ENCODE measurements around the gene APBB2. TPM values are rescaled to one million over a fixed set of nuclear protein-coding genes. Genes with fewer than 3 reads are reported as not detected.

The APBB2 gene
- total and polyA plus RNA-seq, 3 experiments from 2014 or later = 0.86 to 1.1 TPM; not detected in 1

- no peak overlapping the region for H3K27ac ChIP-seq (ENCODE audit: low read depth, low read length)
- no peak overlapping the region for H3K4me3 ChIP-seq (ENCODE audit: low read length)
- H3K9me3 ChIP-seq (ENCODE audit: low read length) = no peaks in the 10 kb centered on the region
- no peaks in the 10 kb centered on the region for H3K36me3 Mint-ChIP-seq
- H3K36me3 ChIP-seq (ENCODE audit: insufficient read depth, low read length) = no peaks in the 10 kb centered on the region
- peaks cover 0 to 10% (median 2%) of the 10 kb centered on the region in 5 donors for H3K9me3 Mint-ChIP-seq
- CTCF ChIA-PET = no interaction called here
- no peak overlapping the region for H3K4me3 Mint-ChIP-seq
- POLR2A ChIA-PET = no interaction called here
- H3K27ac Mint-ChIP-seq = no peak overlapping the region
- peaks cover 0 to 4% of the 10 kb centered on the region in 2 donors for H3K27me3 Mint-ChIP-seq
- no peaks in the 10 kb centered on the region for H3K4me1 ChIP-seq (ENCODE audit: insufficient read depth, low read length)
- H3K27me3 ChIP-seq (ENCODE audit: insufficient read depth, low read length, poor library complexity, severe bottlenecking) = no peaks in the 10 kb centered on the region
- no peak for DNase-seq
- no peaks in the 10 kb centered on the region for H3K4me1 Mint-ChIP-seq
Measured at GRCh38 chr4:41080976-41081375, 133.4 kb downstream of the APBB2 start.

GRCh38 chr4:41079881-41080560, 134.3 kb downstream of the APBB2 start:
- Histone ChIP-seq H3K4me3 (ENCODE audit: low read length) (no peak overlapping the region), H3K27me3 (ENCODE audit: insufficient read depth, low read length, poor library complexity, severe bottlenecking) (no peaks in the 10 kb centered on the region), H3K4me1 (ENCODE audit: insufficient read depth, low read length) (no peaks in the 10 kb centered on the region), H3K36me3 (ENCODE audit: insufficient read depth, low read length) (no peaks in the 10 kb centered on the region), H3K27ac (ENCODE audit: low read depth, low read length) (no peak overlapping the region), H3K9me3 (ENCODE audit: low read length) (no peaks in the 10 kb centered on the region)
- H3K36me3 Mint-ChIP-seq = no peaks in the 10 kb centered on the region
- DNase-seq = no peak
- ChIA-PET CTCF (no interaction called here), POLR2A (no interaction called here)
- H3K4me3 Mint-ChIP-seq = no peak overlapping the region
- no peaks in the 10 kb centered on the region for H3K4me1 Mint-ChIP-seq
- H3K27ac Mint-ChIP-seq = no peak overlapping the region
- peaks cover 0 to 4% of the 10 kb centered on the region in 2 donors for H3K27me3 Mint-ChIP-seq
- H3K9me3 Mint-ChIP-seq = peaks cover 0 to 9% (median 0%) of the 10 kb centered on the region in 5 donors

GRCh38 chr4:41077628-41078027, 136.7 kb downstream of the APBB2 start:
- H3K36me3 Mint-ChIP-seq = no peaks in the 10 kb centered on the region
- ChIA-PET CTCF (no interaction called here), POLR2A (no interaction called here)
- H3K27me3 Mint-ChIP-seq = peaks cover 2 to 4% of the 10 kb centered on the region in 2 donors
- Histone ChIP-seq H3K4me1 (ENCODE audit: insufficient read depth, low read length) (no peaks in the 10 kb centered on the region), H3K9me3 (ENCODE audit: low read length) (no peaks in the 10 kb centered on the region), H3K27ac (ENCODE audit: low read depth, low read length) (no peak overlapping the region), H3K27me3 (ENCODE audit: insufficient read depth, low read length, poor library complexity, severe bottlenecking) (no peaks in the 10 kb centered on the region), H3K36me3 (ENCODE audit: insufficient read depth, low read length) (no peaks in the 10 kb centered on the region), H3K4me3 (ENCODE audit: low read length) (no peak overlapping the region)
- H3K4me1 Mint-ChIP-seq = no peaks in the 10 kb centered on the region
- H3K9me3 Mint-ChIP-seq = peaks cover 0 to 11% (median 2%) of the 10 kb centered on the region in 5 donors
- no peak overlapping the region for H3K27ac Mint-ChIP-seq
- DNase-seq = no peak
- no peak overlapping the region for H3K4me3 Mint-ChIP-seq

GRCh38 chr4:41076481-41076880, 137.9 kb downstream of the APBB2 start:
- no peaks in the 10 kb centered on the region for H3K36me3 ChIP-seq (ENCODE audit: insufficient read depth, low read length)
- H3K4me1 ChIP-seq (ENCODE audit: insufficient read depth, low read length) = no peaks in the 10 kb centered on the region
- H3K27me3 ChIP-seq (ENCODE audit: insufficient read depth, low read length, poor library complexity, severe bottlenecking) = no peaks in the 10 kb centered on the region
- Mint-ChIP-seq H3K27me3 (peaks cover 2 to 4% of the 10 kb centered on the region in 2 donors), H3K4me1 (no peaks in the 10 kb centered on the region), H3K4me3 (no peak overlapping the region), H3K27ac (no peak overlapping the region), H3K9me3 (peaks cover 0 to 11% (median 2%) of the 10 kb centered on the region in 5 donors), H3K36me3 (no peaks in the 10 kb centered on the region)
- H3K9me3 ChIP-seq (ENCODE audit: low read length) = no peaks in the 10 kb centered on the region
- H3K27ac ChIP-seq (ENCODE audit: low read depth, low read length) = no peak overlapping the region
- POLR2A ChIA-PET = no interaction called here
- CTCF ChIA-PET = no interaction called here
- no peak overlapping the region for H3K4me3 ChIP-seq (ENCODE audit: low read length)
- no peak for DNase-seq

- no peaks in the 10 kb centered on the region for H3K4me1 Mint-ChIP-seq
- H3K27ac Mint-ChIP-seq = no peak overlapping the region
- Histone ChIP-seq H3K4me3 (ENCODE audit: low read length) (no peak overlapping the region), H3K4me1 (ENCODE audit: insufficient read depth, low read length) (no peaks in the 10 kb centered on the region), H3K9me3 (ENCODE audit: low read length) (no peaks in the 10 kb centered on the region), H3K36me3 (ENCODE audit: insufficient read depth, low read length) (no peaks in the 10 kb centered on the region), H3K27me3 (ENCODE audit: insufficient read depth, low read length, poor library complexity, severe bottlenecking) (no peaks in the 10 kb centered on the region), H3K27ac (ENCODE audit: low read depth, low read length) (no peak overlapping the region)
- H3K4me3 Mint-ChIP-seq = no peak overlapping the region
- CTCF ChIA-PET = no interaction called here
- no peak for DNase-seq
- H3K27me3 Mint-ChIP-seq = peaks cover 0 to 4% of the 10 kb centered on the region in 2 donors
- POLR2A ChIA-PET = no interaction called here
- H3K36me3 Mint-ChIP-seq = no peaks in the 10 kb centered on the region
- peaks cover 0 to 6% (median 2%) of the 10 kb centered on the region in 5 donors for H3K9me3 Mint-ChIP-seq
Measured at GRCh38 chr4:41074215-41074614, 140.1 kb downstream of the APBB2 start.

GRCh38 chr4:41072021-41072777, 142.1 kb downstream of the APBB2 start:
- H3K36me3 Mint-ChIP-seq = no peaks in the 10 kb centered on the region
- no peaks in the 10 kb centered on the region for H3K9me3 ChIP-seq (ENCODE audit: low read length)
- POLR2A ChIA-PET = no interaction called here
- H3K4me3 ChIP-seq (ENCODE audit: low read length) = no peak overlapping the region
- CTCF ChIA-PET = no interaction called here
- no peaks in the 10 kb centered on the region for H3K36me3 ChIP-seq (ENCODE audit: insufficient read depth, low read length)
- no peaks in the 10 kb centered on the region for H3K4me1 ChIP-seq (ENCODE audit: insufficient read depth, low read length)
- H3K9me3 Mint-ChIP-seq = peaks cover 0 to 6% (median 2%) of the 10 kb centered on the region in 5 donors
- DNase-seq = no peak
- peaks cover 0 to 4% of the 10 kb centered on the region in 2 donors for H3K27me3 Mint-ChIP-seq
- H3K27me3 ChIP-seq (ENCODE audit: insufficient read depth, low read length, poor library complexity, severe bottlenecking) = no peaks in the 10 kb centered on the region
- no peak overlapping the region for H3K27ac ChIP-seq (ENCODE audit: low read depth, low read length)
- no peak overlapping the region for H3K27ac Mint-ChIP-seq
- no peak overlapping the region for H3K4me3 Mint-ChIP-seq
- H3K4me1 Mint-ChIP-seq = no peaks in the 10 kb centered on the region

- Histone ChIP-seq H3K36me3 (ENCODE audit: insufficient read depth, low read length) (no peaks in the 10 kb centered on the region), H3K4me1 (ENCODE audit: insufficient read depth, low read length) (no peaks in the 10 kb centered on the region), H3K4me3 (ENCODE audit: low read length) (no peak overlapping the region), H3K27ac (ENCODE audit: low read depth, low read length) (no peak overlapping the region), H3K9me3 (ENCODE audit: low read length) (no peaks in the 10 kb centered on the region), H3K27me3 (ENCODE audit: insufficient read depth, low read length, poor library complexity, severe bottlenecking) (no peaks in the 10 kb centered on the region)
- ChIA-PET POLR2A (no interaction called here), CTCF (no interaction called here)
- H3K4me1 Mint-ChIP-seq = no peaks in the 10 kb centered on the region
- H3K9me3 Mint-ChIP-seq = peaks cover 0 to 6% (median 2%) of the 10 kb centered on the region in 5 donors
- no peak for DNase-seq
- H3K27me3 Mint-ChIP-seq = peaks cover 0 to 4% of the 10 kb centered on the region in 2 donors
- H3K36me3 Mint-ChIP-seq = no peaks in the 10 kb centered on the region
- H3K27ac Mint-ChIP-seq = no peak overlapping the region
- H3K4me3 Mint-ChIP-seq = no peak overlapping the region
Measured at GRCh38 chr4:41070516-41071281, 143.6 kb downstream of the APBB2 start.

- peaks cover 0 to 4% of the 10 kb centered on the region in 2 donors for H3K27me3 Mint-ChIP-seq
- CTCF ChIA-PET = no interaction called here
Measured at GRCh38 chr4:41069838-41070237, 144.5 kb downstream of the APBB2 start.

More at GRCh38 chr4:41069838-41070237, 144.5 kb downstream of the APBB2 start:
- H3K27ac Mint-ChIP-seq = no peak overlapping the region
- H3K27ac ChIP-seq (ENCODE audit: low read depth, low read length) = no peak overlapping the region
- H3K27me3 ChIP-seq (ENCODE audit: insufficient read depth, low read length, poor library complexity, severe bottlenecking) = no peaks in the 10 kb centered on the region
- H3K4me3 ChIP-seq (ENCODE audit: low read length) = no peak overlapping the region
- H3K4me3 Mint-ChIP-seq = no peak overlapping the region
- peaks cover 0 to 6% (median under 1%) of the 10 kb centered on the region in 5 donors for H3K9me3 Mint-ChIP-seq
- DNase-seq = no peak
- no peaks in the 10 kb centered on the region for H3K4me1 ChIP-seq (ENCODE audit: insufficient read depth, low read length)
- POLR2A ChIA-PET = no interaction called here
- no peaks in the 10 kb centered on the region for H3K9me3 ChIP-seq (ENCODE audit: low read length)
- no peaks in the 10 kb centered on the region for H3K36me3 ChIP-seq (ENCODE audit: insufficient read depth, low read length)
- H3K4me1 Mint-ChIP-seq = no peaks in the 10 kb centered on the region
- no peaks in the 10 kb centered on the region for H3K36me3 Mint-ChIP-seq
